Central memory CD8-positive, alpha-beta T cell (primary cell): ENCODE data around the gene KLHL36.

Experiments used
- ATAC-seq: fragments of 150-1000 bp; cut with Tn5 transposase; replicated peaks from 2 replicates; pipeline ENCODE4 v1.10.0; 2022; ENCODE audit warnings: mild to moderate bottlenecking, moderate FRiP score, moderate number of reproducible peaks; ENCODE audit not compliant: poor library complexity, severe bottlenecking; ENCODE audit errors: extremely low read depth
- DNase-seq, 2 donors: peaks; one replicate each; pipeline ENCODE4 v3.0.0; 2021; ENCODE audit warnings: low spot score in 2 of 2
- H3K27ac Mint-ChIP-seq: one replicate; pipeline ENCODE4 v1.8.0; 2022; ENCODE audit warnings: low read depth, mild to moderate bottlenecking, moderate library complexity, mixed read lengths
- H3K27me3 Mint-ChIP-seq: one replicate; pipeline ENCODE4 v1.8.0; 2022; ENCODE audit warnings: mixed read lengths
- H3K36me3 Mint-ChIP-seq: one replicate; pipeline ENCODE4 v1.8.0; 2022; ENCODE audit warnings: mild to moderate bottlenecking, moderate library complexity, mixed read lengths; ENCODE audit not compliant: insufficient read depth
- H3K4me1 Mint-ChIP-seq: one replicate; pipeline ENCODE4 v1.8.0; 2022; ENCODE audit warnings: mixed read lengths
- H3K4me3 Mint-ChIP-seq: one replicate; pipeline ENCODE4 v1.8.0; 2022; ENCODE audit warnings: mild to moderate bottlenecking, moderate library complexity, mixed read lengths
- H3K9me3 Mint-ChIP-seq: one replicate; pipeline ENCODE4 v1.8.0; 2022; ENCODE audit warnings: mixed read lengths

Gene KLHL36

DNA sequence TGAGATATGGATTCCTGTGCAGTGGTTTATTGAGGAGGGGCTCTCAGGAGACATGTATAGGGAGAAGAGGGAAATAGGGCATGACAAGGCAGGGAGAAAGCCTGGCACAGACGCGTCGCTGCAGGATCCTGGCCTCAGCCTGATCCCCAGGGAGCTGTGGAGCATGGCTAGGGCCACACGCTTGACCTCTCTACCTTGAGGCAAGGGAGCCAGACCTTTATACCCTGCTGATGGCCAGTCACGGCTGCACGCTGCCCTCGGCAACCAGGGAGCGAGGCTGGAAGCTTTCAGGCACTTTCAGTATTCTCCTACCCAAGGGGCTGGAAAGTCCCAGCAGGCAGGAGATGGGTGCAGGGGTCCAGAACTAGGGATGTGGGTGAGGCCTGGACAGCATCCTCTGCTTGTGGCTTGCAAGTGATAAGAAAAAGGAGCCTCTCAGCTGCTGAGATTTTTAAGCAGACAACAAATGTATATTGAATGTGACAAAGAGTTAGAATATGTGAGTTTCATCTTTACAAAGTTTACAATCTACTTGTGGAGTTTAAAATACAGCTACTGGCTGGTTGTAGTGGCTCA lies 10.0 kb upstream of the KLHL36 start:
- Mint-ChIP-seq H3K4me1 (peaks cover 15% of the 10 kb centered on the region), H3K36me3 (no peaks in the 10 kb centered on the region)

DNA sequence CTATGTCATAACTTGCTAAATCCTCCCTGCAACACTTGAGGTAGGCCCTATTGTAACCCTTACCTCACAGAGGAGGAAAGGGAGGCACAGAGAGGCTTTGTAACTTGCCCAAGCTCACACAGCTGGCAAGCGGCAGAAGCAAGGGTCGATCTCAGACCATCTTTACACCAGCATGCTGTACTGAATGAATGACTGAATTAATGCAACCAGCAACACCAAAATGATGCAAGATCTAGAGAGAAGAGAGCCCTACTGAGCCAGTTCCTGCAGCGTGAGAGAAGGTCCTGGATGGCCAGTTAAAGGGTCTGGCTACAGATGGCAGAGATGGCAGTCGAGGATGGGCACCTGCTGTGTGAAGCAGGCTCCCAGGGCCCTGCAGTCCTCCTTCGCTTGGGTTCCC lies 8.2 kb upstream of the KLHL36 start:
- Mint-ChIP-seq H3K27me3 (no peaks in the 10 kb centered on the region), H3K27ac (no peak overlapping the region), H3K4me3 (no peak overlapping the region), H3K4me1 (peaks cover 15% of the 10 kb centered on the region), H3K9me3 (no peaks in the 10 kb centered on the region), H3K36me3 (no peaks in the 10 kb centered on the region)
- DNase-seq, result no peak
- ATAC-seq, result no peak

More for the DNA sequence above, 10.0 kb upstream of the KLHL36 start:
- ATAC-seq, result no peak
- Mint-ChIP-seq H3K9me3 (no peaks in the 10 kb centered on the region), H3K4me3 (no peak overlapping the region), H3K27me3 (no peaks in the 10 kb centered on the region), H3K27ac (no peak overlapping the region)
- DNase-seq, result no peak

DNA sequence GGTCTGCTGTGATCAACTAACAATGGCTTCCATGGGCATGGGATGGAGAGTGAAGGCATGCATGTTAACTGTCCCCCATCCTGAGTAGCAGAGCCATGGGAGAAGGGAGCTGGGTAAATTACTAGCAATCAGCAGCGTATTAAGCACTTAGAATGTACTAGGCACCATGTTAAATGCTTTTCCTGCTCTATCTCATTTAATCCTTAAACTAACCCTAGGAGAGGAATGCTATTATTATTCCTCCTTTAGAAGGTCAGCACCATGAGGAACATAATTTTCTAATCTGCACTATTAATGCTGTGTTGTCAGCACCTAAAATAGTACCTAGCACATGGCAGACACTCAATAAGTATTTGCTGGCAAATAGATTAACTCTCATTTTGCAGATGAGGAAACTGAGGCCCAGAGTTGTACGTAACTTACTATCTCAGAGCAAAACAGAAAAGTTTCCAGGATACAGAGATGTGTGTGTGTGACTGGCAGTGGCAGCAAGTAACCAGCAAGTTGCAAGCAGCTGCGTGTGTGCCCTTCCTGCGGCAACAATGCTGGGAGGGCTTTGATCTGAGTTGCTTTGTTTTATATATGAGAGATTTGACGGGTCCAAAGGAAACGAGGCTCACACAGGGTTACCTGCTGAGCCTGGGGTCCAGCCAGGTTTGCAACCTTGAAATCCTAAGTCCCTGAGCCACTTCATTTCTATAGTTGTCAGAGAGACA lies 6.5 kb upstream of the KLHL36 start:
- H3K36me3 Mint-ChIP-seq, result no peaks in the 10 kb centered on the region
- H3K9me3 Mint-ChIP-seq, result no peaks in the 10 kb centered on the region
- no peak overlapping the region for H3K27ac Mint-ChIP-seq
- ATAC-seq (no peak), DNase-seq (no peak)
- peaks cover 15% of the 10 kb centered on the region for H3K4me1 Mint-ChIP-seq
- H3K4me3 Mint-ChIP-seq, result peak overlapping the region; percentile 34
- H3K27me3 Mint-ChIP-seq, result no peaks in the 10 kb centered on the region

DNA sequence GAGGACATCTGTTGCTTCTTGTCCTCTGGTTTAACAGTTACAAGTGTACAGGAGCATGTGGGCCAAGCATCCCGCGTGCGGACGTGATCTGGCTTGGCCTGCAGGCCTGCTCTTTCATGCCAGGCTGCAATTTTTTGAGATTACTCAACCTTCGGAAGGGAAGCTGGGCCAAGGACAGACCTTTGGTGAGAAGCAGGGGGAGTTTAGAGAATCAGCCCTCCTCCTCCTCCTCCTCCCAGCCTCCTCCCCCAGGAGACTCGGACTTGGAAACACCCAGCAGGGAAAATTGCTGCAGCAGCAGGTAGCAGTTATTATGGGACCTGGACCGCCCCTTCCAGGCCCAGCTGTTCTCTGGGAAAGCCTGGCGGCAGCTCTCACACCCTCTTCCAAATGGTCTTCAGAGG lies 5.1 kb upstream of the KLHL36 start:
- Mint-ChIP-seq H3K9me3 (no peaks in the 10 kb centered on the region), H3K4me3 (no peak overlapping the region), H3K4me1 (peaks cover 21% of the 10 kb centered on the region), H3K27ac (no peak overlapping the region), H3K36me3 (peaks cover 3% of the 10 kb centered on the region), H3K27me3 (no peaks in the 10 kb centered on the region)
- ATAC-seq, result no peak
- no peak for DNase-seq

DNA sequence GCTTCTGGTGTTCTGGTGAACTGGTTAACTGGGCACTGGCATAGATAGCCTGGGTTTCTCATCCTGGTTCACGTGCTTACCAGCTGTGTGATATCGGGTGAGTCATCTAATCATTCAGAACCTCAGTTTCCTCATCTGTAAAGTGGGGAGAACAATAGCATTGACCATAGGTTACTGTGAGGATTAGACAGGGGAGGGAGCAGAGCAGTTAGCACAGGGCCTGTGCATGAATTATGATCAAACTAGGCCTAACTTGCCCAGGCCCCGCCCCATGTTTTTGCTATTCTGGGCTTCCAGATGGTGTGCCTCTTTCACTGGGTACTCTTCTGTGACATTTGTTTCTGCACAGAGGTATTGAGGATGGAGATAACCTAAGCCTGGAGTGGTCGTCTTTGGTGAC lies 4.6 kb upstream of the KLHL36 start:
- no peak for ATAC-seq
- no peaks in the 10 kb centered on the region for H3K27me3 Mint-ChIP-seq
- H3K27ac Mint-ChIP-seq, result no peak overlapping the region

DNA sequence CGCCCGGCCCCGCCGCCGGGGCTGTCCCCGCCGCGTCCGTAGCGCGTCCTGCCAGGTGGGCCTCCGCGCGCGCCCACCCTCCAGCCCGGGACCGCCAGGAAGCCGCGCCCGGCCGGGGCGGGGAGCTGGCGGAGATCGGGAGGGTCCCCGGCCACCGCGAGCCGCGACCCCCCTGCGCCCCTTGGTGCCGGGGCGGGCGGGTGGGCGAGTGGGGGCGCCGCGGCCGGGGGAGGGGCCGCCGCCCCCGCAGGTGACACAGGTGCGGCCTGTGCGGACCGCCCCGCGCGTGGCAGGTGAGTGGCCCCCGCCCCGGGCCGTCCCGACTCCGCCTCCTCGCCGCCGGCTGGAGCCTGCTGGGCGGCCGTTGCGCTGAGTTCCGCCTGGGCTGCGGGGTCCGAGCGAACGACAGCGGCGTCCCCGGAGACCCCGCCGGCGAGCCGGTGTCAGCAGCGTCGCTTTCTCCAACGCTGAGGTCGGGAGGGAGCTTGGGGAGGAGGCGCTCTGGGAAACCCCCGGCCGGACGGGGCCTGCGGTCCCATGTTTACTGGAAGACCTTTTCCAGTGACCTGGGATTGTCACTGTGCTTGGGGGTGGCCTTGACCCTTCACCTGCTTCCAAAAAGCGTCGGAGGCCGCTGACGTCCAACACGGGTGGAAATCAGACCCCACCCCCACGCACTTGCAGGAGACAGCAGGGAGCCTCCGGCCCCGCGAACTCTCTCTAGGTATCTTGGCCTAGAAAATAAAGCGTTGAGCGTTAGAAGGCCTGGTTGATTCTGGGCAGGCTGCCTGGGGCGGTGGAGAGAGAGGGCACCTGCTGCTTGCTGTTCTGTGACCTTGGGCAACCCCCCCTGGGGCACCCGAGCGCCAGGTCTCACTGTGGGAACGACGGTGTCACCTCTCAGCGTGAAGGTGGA lies 542 bp downstream of the KLHL36 start:
- peak in 1 of 2 donors; percentile 30 for DNase-seq
- Mint-ChIP-seq H3K27me3 (no peaks in the 10 kb centered on the region), H3K4me1 (peaks cover 46% of the 10 kb centered on the region), H3K9me3 (no peaks in the 10 kb centered on the region), H3K36me3 (peaks cover 24% of the 10 kb centered on the region), H3K4me3 (peak overlapping the region; percentile 76), H3K27ac (peak overlapping the region; percentile 93)
- peak; percentile 39 for ATAC-seq

More for the DNA sequence above, 4.6 kb upstream of the KLHL36 start:
- Mint-ChIP-seq H3K36me3 (peaks cover 3% of the 10 kb centered on the region), H3K9me3 (no peaks in the 10 kb centered on the region), H3K4me1 (peaks cover 21% of the 10 kb centered on the region), H3K4me3 (no peak overlapping the region)
- no peak for DNase-seq

DNA sequence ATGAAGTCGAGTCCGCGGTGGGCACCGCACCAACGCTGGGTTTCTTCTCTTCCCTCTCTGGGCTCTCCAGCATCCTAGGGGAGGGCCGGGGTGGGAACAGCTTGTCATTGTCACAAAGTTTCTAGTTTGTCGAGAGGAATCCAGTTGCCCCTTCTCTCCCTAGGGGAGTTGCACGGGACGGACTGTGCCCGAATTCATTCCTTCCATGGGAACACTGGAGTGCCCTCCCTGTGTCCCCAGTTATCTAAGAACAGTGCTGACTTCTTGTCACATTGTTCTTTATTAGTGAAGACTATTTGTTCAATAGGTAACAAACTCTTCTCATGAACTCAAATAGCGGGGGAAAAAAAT lies 1.2 kb downstream of the KLHL36 start:
- peaks cover 52% of the 10 kb centered on the region for H3K4me1 Mint-ChIP-seq
- H3K36me3 Mint-ChIP-seq, result peaks cover 30% of the 10 kb centered on the region
- no peak for ATAC-seq

DNA sequence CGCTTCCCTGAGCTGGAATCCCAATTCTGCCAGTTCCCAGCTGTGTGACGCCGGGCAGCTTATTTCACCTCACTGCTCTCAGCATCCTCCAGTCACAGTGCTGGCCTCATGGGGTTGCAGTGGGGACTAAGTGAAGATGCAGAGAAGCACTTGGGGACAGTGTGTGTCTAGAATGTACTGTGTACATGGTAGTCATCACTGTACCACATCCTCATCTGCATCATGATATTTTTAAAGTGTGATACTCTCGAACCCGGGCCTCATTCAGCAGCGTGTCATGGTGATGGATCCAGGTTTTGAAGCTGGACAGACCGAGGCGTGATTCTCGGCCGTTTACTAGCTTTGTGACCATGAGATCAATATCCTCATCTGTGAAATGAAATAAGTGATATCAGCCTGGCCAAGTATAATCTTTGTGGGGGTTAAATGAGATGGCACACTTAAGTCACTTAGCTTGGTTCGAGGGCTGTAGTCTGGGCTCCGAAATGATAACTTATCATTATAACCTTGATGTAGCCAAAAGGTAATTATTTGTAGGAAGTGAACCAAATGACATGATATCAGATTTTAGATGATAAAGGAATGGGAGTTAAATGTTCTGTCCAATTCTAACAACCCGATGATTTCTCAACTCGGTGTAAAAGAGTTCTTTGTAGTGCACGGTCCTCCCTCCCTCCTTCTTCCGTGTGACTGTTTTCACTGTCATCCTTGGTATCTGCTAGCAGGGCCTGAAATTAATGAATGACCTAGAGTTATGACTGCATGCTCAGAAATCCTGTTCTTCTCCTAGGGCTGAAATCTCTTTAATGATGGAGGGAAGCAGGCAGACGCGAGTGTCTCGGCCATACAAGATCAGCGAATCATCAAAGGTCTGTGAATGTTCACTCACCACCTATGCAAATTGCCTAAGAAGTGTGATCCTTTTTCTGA lies 2.0 kb downstream of the KLHL36 start:
- H3K4me1 Mint-ChIP-seq, result peaks cover 60% of the 10 kb centered on the region

More for the DNA sequence above, 1.2 kb downstream of the KLHL36 start:
- Mint-ChIP-seq H3K27ac (peak overlapping the region; percentile 38), H3K27me3 (no peaks in the 10 kb centered on the region), H3K9me3 (no peaks in the 10 kb centered on the region), H3K4me3 (peak overlapping the region; percentile 76)
- no peak for DNase-seq

DNA sequence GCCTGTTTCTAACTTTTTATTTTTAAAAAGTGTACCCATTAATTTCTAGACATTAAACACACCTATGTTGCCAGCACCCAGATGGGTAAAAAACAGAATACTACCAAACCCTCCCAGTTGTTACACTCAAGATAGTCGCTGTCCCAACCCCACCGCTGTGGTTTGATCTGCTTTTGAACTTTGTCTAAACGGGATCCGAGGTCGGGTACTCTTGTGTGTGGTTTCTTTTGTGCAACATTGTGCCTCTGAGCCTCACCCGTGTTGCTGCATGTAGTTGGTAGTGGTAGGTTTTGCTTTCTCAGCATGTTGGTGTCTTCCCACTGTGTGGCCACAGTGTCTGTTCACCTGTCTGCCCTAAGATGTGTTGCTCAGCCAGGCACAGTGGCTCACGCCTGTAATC lies 4.3 kb downstream of the KLHL36 start:
- no peak for DNase-seq
- H3K9me3 Mint-ChIP-seq, result no peaks in the 10 kb centered on the region
- peak overlapping the region; percentile 18 for H3K4me3 Mint-ChIP-seq
- no peaks in the 10 kb centered on the region for H3K27me3 Mint-ChIP-seq
- no peak for ATAC-seq
- peaks cover 47% of the 10 kb centered on the region for H3K36me3 Mint-ChIP-seq
- no peak overlapping the region for H3K27ac Mint-ChIP-seq
- peaks cover 68% of the 10 kb centered on the region for H3K4me1 Mint-ChIP-seq

More for the DNA sequence above, 2.0 kb downstream of the KLHL36 start:
- Mint-ChIP-seq H3K36me3 (peaks cover 38% of the 10 kb centered on the region), H3K27me3 (no peaks in the 10 kb centered on the region), H3K9me3 (no peaks in the 10 kb centered on the region), H3K4me3 (peak overlapping the region; percentile 76), H3K27ac (peak overlapping the region; percentile 42)
- no peak for ATAC-seq
- DNase-seq, result no peak

DNA sequence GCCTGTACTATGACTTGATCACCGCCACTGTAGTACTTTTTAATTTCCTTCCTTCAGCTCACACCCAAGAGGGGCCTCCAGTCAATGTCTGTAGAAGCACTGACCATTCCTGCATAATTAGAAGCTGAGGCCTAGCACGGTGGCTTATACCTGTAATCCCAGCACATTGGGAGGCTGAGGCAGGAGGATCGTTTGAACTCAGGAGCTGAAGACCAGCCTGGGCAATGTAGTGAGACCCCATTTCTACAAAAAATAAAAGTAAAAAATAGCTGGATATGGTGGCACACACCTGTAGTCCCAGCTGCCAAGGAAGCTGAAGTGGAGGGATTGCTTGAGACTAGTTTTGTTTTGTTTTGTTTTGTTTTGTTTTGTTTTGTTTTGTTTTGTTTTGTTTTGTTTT lies 5.9 kb downstream of the KLHL36 start:
- DNase-seq, result no peak
- Mint-ChIP-seq H3K27ac (no peak overlapping the region), H3K4me3 (no peak overlapping the region), H3K9me3 (no peaks in the 10 kb centered on the region), H3K36me3 (peaks cover 54% of the 10 kb centered on the region), H3K4me1 (peaks cover 63% of the 10 kb centered on the region), H3K27me3 (no peaks in the 10 kb centered on the region)
- no peak for ATAC-seq

DNA sequence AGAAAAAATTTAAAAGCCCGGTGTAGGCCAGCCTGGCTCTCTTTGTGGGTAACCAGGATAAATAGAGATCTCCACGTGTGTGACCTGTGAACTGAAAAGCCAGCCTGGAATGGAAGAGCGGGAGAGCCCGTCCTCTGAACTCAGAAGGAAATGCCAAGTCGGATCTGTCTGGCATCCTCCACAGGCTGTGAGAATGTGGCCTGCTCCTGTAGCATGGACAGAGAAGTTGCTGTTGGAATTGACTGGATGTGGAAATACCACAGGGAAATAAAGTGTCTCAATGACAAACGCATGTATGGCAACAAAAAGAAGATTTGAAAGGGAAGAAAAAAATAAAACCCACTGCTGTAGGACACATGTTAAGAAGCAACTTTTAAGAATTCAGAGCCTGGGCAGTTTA lies 6.7 kb downstream of the KLHL36 start:
- ATAC-seq (no peak), DNase-seq (no peak)
- Mint-ChIP-seq H3K27me3 (no peaks in the 10 kb centered on the region), H3K4me3 (no peak overlapping the region), H3K4me1 (peaks cover 55% of the 10 kb centered on the region), H3K36me3 (peaks cover 60% of the 10 kb centered on the region), H3K9me3 (no peaks in the 10 kb centered on the region), H3K27ac (no peak overlapping the region)

DNA sequence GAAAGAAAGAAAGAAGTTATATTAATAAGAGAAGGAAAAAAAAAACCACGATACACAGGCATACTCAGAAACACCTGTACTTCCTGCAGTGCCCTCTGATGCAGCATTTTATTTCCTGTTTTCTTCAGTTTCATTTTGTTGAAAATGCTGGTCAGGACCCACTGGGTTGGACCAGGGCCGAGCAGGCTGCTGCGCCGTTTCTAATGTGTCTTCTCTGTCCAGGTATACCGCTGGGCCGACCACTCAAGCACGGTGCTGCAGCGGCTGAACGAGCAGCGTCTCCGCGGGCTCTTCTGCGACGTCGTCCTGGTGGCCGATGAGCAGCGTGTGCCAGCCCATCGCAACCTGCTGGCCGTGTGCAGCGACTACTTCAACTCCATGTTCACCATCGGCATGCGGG lies 8.3 kb downstream of the KLHL36 start:
- no peak overlapping the region for H3K4me3 Mint-ChIP-seq
- H3K27ac Mint-ChIP-seq, result no peak overlapping the region
- H3K36me3 Mint-ChIP-seq, result peaks cover 65% of the 10 kb centered on the region
- ATAC-seq, result no peak
- peaks cover 43% of the 10 kb centered on the region for H3K4me1 Mint-ChIP-seq
- no peak for DNase-seq
- no peaks in the 10 kb centered on the region for H3K9me3 Mint-ChIP-seq
- no peaks in the 10 kb centered on the region for H3K27me3 Mint-ChIP-seq
